Kidney epithelial cell (primary cell): ENCODE results near the gene ETHE1. TPM values are rescaled to one million over a fixed set of nuclear protein-coding genes. Genes with fewer than 3 reads are reported as not detected.

ENCODE experiments used
- DNase-seq: peaks from one replicate; pipeline ENCODE4 v3.0.0-alpha.2; 2010; ENCODE audit warnings: low read depth
- H3K27me3 ChIP-seq: 2 replicates; pipeline ENCODE4 v1.6.0; 2011; ENCODE audit warnings: low read length; ENCODE audit not compliant: control insufficient read depth, insufficient read depth
- H3K36me3 ChIP-seq: 2 replicates; pipeline ENCODE4 v1.5.1; 2011; ENCODE audit warnings: low read length; ENCODE audit not compliant: control insufficient read depth, insufficient read depth
- H3K4me3 ChIP-seq: 2 replicates; pipeline ENCODE4 v1.5.1; 2011; ENCODE audit warnings: low read depth, mild to moderate bottlenecking, control low read depth, low read length
- CTCF ChIP-seq: IDR thresholded peaks from 2 replicates; pipeline ENCODE4 v1.5.1; 2011; ENCODE audit warnings: mild to moderate bottlenecking, moderate library complexity, low read length, control low read depth, inconsistent platforms; ENCODE audit not compliant: insufficient read depth, poor library complexity, severe bottlenecking
- total RNA-seq: library from RNA; depleted of rRNA; stranded (reverse); fragments of >200 nt; gene quantifications from 2 replicates; pipeline ENCODE4 v1.2.3, GENCODE V29; 2015

Gene ETHE1
- total RNA-seq, 1 donor from 2014 or later = 80.4 TPM

DNA sequence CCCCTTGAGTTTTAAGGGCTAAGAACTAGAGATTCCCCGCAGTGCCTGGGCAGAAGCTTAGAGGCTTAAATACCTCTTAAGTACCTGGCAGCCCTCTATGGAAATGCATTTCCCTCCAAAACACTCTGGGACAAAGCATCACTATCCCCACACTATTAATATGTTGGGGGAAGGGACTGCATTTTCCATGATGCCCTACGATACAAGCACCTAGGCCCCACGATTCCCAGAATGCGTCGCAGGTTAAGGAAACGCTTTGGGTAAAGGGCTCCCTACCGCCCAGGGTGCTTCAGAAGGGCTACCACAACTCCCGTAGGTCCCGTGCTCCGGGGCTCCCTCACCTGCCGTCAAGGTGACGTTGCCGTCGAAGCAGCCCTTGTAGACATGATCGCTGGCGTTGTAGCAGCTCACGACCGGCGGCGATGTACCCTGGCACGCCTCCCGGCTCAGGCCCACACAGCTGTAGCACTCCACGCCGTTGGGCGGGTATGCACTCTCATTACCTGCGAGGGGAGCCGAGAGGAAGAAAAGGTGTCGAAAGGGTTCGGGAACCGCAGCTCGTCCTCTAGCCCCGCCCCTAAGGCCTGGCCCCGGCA lies 64.1 kb downstream of the ETHE1 start:
- DNase-seq = no peak
- H3K27me3 ChIP-seq = peaks cover 5% of the 10 kb centered on the region
- H3K36me3 ChIP-seq = no peaks in the 10 kb centered on the region
- peak overlapping the region; percentile 59 for H3K4me3 ChIP-seq
- TF ChIP-seq CTCF = no peak

GRCh38 chr19:43462383-43462782 lies 64.6 kb downstream of the ETHE1 start:
- H3K36me3 ChIP-seq = no peaks in the 10 kb centered on the region
- DNase-seq = no peak
- no peak overlapping the region for H3K4me3 ChIP-seq
- peaks cover 5% of the 10 kb centered on the region for H3K27me3 ChIP-seq
- no peak for TF ChIP-seq CTCF

DNA sequence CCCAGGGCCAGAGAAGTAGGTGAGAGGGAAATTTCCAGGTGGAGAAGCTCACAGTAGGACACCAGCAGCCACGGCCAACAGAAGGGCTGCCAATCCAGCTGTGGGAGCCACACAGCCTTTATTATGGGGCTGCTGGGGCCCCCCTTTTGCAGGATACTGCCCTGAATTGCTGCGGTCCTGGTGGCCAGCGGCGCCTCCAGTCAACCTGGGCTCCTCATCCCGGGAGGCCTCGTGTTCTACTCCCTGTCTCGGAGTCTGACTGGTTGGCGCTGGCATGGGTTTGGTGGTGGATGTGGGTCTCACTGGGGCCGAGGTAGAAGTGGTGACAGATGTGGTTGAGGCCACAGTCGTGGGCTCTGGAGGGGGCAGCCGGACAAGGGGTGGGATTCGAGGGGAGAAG lies 65.7 kb downstream of the ETHE1 start:
- H3K36me3 ChIP-seq = no peaks in the 10 kb centered on the region
- DNase-seq = no peak
- H3K4me3 ChIP-seq = no peak overlapping the region
- no peak for TF ChIP-seq CTCF
- peaks cover 5% of the 10 kb centered on the region for H3K27me3 ChIP-seq

- DNase-seq = no peak
- no peak for TF ChIP-seq CTCF
- Histone ChIP-seq H3K36me3 (no peaks in the 10 kb centered on the region), H3K4me3 (no peak overlapping the region), H3K27me3 (peaks cover 4% of the 10 kb centered on the region)
These were observed 66.5 kb downstream of the ETHE1 start for GRCh38 chr19:43460362-43461016.

- H3K4me3 ChIP-seq = no peak overlapping the region
These were observed 69.2 kb downstream of the ETHE1 start for GRCh38 chr19:43457809-43458208.

More at GRCh38 chr19:43457809-43458208, 69.2 kb downstream of the ETHE1 start:
- no peak for TF ChIP-seq CTCF
- Histone ChIP-seq H3K36me3 (no peaks in the 10 kb centered on the region), H3K27me3 (no peaks in the 10 kb centered on the region)
- DNase-seq = no peak

Other genes with a start within 250 kb of the ETHE1 start
- 0.13 and 0.27 TPM in 2 replicates for gene CD177, start 173.5 kb downstream of the ETHE1 start, total RNA-seq
- gene TEX101, start 112.3 kb downstream of the ETHE1 start, total RNA-seq = not detected in 2 replicates
- gene LYPD3, start 61.6 kb downstream of the ETHE1 start, total RNA-seq = 0.33 and 0.62 TPM in 2 replicates
- gene PHLDB3, start 22.5 kb downstream of the ETHE1 start, total RNA-seq = 15.8 and 23.0 TPM in 2 replicates
- gene ZNF575, start 6.0 kb upstream of the ETHE1 start, total RNA-seq = not detected in 2 replicates
- gene XRCC1, start 48.3 kb upstream of the ETHE1 start, total RNA-seq = 32.9 and 38.1 TPM in 2 replicates
- 3.1 and 5.8 TPM in 2 replicates for gene PINLYP, start 48.6 kb upstream of the ETHE1 start, total RNA-seq
- gene IRGQ, start 68.9 kb upstream of the ETHE1 start, total RNA-seq = 49.6 and 56.2 TPM in 2 replicates
- gene ZNF576, start 69.4 kb upstream of the ETHE1 start, total RNA-seq = 6.2 and 21.9 TPM in 2 replicates
- 0.46 TPM in 1 of 2 replicates, not detected in the other for gene SRRM5, start 84.9 kb upstream of the ETHE1 start, total RNA-seq
- gene ZNF428, start 92.4 kb upstream of the ETHE1 start, total RNA-seq = 71.7 and 82.2 TPM in 2 replicates
- 21.9 and 25.9 TPM in 2 replicates for gene CADM4, start 112.6 kb upstream of the ETHE1 start, total RNA-seq
- gene PLAUR, start 143.0 kb upstream of the ETHE1 start, total RNA-seq = 319 and 341 TPM in 2 replicates
- not detected in 2 replicates for gene IRGC, start 188.9 kb upstream of the ETHE1 start, total RNA-seq
- 22.1 and 27.7 TPM in 2 replicates for gene SMG9, start 227.8 kb upstream of the ETHE1 start, total RNA-seq